Esophagus squamous epithelium (tissue), 4 donors: ENCODE data around the gene PRRT1B.

Experiments
- POLR2A ChIP-seq, 4 donors: fragments of 450-650 bp; IDR thresholded peaks; one replicate each; pipeline ENCODE4 v1.6.1; 2017; ENCODE audit warnings: antibody characterized with exemption in 4 of 4, mild to moderate bottlenecking in 4 of 4, moderate library complexity in 3 of 4
- TF ChIP-seq, protein P1 (sequence below), 6 experiments: fragments of 450-650 bp in 4 of 6; fragments of 200-600 bp in 2 of 6; sonication (generic) in 2 of 6; IDR thresholded peaks; one replicate each; pipeline ENCODE4 v1.5.1; 2016 to 2019; ENCODE audit warnings: antibody characterized with exemption in 6 of 6, mild to moderate bottlenecking in 4 of 6, moderate library complexity in 4 of 6

DNA sequence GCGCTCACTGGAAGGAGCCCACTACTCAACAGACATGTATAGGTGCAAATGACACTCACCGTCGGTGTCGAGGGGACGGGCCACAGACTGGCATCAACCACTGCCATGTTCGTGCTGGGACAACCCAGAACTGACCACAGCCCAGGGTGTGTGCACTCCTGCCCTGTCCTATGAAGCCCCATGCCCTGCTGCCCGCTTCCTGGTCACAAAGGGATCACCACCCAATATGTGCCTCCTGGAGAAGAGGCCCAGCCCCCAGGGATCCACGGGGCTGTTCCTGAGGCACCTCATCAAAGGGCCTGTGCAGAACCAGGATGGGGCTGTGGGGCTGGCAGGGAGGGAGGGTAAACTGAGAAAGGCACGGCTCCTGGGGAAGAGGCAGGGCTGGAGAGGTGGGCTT, 43.1 kb downstream of the PRRT1B start:
- no peak for TF ChIP-seq POLR2A (IDR thresholded peaks at IDR 0.05)
- TF ChIP-seq, protein P1, sequence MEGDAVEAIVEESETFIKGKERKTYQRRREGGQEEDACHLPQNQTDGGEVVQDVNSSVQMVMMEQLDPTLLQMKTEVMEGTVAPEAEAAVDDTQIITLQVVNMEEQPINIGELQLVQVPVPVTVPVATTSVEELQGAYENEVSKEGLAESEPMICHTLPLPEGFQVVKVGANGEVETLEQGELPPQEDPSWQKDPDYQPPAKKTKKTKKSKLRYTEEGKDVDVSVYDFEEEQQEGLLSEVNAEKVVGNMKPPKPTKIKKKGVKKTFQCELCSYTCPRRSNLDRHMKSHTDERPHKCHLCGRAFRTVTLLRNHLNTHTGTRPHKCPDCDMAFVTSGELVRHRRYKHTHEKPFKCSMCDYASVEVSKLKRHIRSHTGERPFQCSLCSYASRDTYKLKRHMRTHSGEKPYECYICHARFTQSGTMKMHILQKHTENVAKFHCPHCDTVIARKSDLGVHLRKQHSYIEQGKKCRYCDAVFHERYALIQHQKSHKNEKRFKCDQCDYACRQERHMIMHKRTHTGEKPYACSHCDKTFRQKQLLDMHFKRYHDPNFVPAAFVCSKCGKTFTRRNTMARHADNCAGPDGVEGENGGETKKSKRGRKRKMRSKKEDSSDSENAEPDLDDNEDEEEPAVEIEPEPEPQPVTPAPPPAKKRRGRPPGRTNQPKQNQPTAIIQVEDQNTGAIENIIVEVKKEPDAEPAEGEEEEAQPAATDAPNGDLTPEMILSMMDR (IDR thresholded peaks at IDR 0.05) = no peak
